AG04450 (cell line): ENCODE data around the gene COBL. TPM values are rescaled to one million over a fixed set of nuclear protein-coding genes. Genes with fewer than 3 reads are reported as not detected.
A peak's percentile ranks its signal among the peaks of the same experiment; 100 is the strongest.

Source experiments
- CTCF ChIA-PET: fragments of 300-600, 350-600 bp; formaldehyde crosslinking; extraction: SDS; loops from one replicate; lab custom pipeline; 2022; ENCODE audit warnings: antibody characterized with exemption, inconsistent platforms; lab: Charles Lee
- POLR2A ChIA-PET: fragments of 350-600 bp; formaldehyde crosslinking; extraction: SDS; loops from one replicate; lab custom pipeline; 2021; ENCODE audit warnings: antibody characterized with exemption, inconsistent platforms; lab: Yijun Ruan, JAX
- DNase-seq: peaks from one replicate; pipeline ENCODE4 v3.0.0-alpha.2; 2011; ENCODE audit warnings: low read depth, low spot score
- H3K27ac ChIP-seq: one replicate; pipeline ENCODE4 v1.5.1; 2012; ENCODE audit warnings: low read depth, low read length, control low read depth
- H3K27me3 ChIP-seq: one replicate; pipeline ENCODE4 v1.6.0; 2012; ENCODE audit warnings: low read length; ENCODE audit not compliant: control insufficient read depth, insufficient read depth
- H3K4me3 ChIP-seq: 2 replicates; pipeline ENCODE4 v1.5.1; 2011; ENCODE audit warnings: mild to moderate bottlenecking, low read depth, low read length, control low read depth
- H3K9me3 ChIP-seq: 2 replicates; pipeline ENCODE4 v1.5.1; 2012; ENCODE audit warnings: low read length; ENCODE audit not compliant: control insufficient read depth, insufficient read depth
- polyA plus RNA-seq: library from polyadenylated mRNA; depleted of rRNA; stranded (reverse); fragments of >200 nt; gene quantifications from 2 replicates; pipeline ENCODE4 v1.2.3, GENCODE V29; 2011
- TF ChIP-seq, protein P1 (sequence below): IDR thresholded peaks from 2 replicates; pipeline ENCODE4 v1.5.1; 2011; ENCODE audit warnings: low read depth, low read length, control low read depth, inconsistent platforms

COBL gene
- polyA plus RNA-seq, 1 experiment: 0.06 TPM

DNA sequence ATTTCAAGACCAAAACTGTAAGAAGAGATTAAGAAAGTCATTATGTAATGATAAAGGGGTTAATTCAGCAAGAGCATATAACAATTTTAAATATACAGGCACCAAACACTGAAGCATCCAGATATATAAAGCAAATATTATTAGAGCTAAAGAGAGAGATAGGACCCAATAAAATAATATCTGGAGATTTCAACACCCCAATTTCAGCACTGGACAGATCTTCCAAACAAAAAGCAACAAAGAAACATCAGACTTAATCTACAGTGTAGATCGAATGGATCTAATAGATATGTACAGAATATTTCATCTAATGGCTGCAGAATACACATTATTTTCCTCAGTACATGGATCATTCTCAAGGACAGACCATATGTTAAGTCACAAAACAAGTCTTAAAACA lies 151.3 kb downstream of the COBL start:
- Histone ChIP-seq H3K27ac (no peak overlapping the region), H3K27me3 (no peaks in the 10 kb centered on the region), H3K4me3 (no peak overlapping the region), H3K9me3 (no peaks in the 10 kb centered on the region)
- no peak for DNase-seq
- TF ChIP-seq, protein P1, sequence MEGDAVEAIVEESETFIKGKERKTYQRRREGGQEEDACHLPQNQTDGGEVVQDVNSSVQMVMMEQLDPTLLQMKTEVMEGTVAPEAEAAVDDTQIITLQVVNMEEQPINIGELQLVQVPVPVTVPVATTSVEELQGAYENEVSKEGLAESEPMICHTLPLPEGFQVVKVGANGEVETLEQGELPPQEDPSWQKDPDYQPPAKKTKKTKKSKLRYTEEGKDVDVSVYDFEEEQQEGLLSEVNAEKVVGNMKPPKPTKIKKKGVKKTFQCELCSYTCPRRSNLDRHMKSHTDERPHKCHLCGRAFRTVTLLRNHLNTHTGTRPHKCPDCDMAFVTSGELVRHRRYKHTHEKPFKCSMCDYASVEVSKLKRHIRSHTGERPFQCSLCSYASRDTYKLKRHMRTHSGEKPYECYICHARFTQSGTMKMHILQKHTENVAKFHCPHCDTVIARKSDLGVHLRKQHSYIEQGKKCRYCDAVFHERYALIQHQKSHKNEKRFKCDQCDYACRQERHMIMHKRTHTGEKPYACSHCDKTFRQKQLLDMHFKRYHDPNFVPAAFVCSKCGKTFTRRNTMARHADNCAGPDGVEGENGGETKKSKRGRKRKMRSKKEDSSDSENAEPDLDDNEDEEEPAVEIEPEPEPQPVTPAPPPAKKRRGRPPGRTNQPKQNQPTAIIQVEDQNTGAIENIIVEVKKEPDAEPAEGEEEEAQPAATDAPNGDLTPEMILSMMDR: no peak
- POLR2A ChIA-PET: no interaction called here
- CTCF ChIA-PET: interaction anchor here (5.4 kb wide), 1 partner anchor 13 kb away, joined by 100 read pairs; no protein-coding TSS in a partner anchor

DNA sequence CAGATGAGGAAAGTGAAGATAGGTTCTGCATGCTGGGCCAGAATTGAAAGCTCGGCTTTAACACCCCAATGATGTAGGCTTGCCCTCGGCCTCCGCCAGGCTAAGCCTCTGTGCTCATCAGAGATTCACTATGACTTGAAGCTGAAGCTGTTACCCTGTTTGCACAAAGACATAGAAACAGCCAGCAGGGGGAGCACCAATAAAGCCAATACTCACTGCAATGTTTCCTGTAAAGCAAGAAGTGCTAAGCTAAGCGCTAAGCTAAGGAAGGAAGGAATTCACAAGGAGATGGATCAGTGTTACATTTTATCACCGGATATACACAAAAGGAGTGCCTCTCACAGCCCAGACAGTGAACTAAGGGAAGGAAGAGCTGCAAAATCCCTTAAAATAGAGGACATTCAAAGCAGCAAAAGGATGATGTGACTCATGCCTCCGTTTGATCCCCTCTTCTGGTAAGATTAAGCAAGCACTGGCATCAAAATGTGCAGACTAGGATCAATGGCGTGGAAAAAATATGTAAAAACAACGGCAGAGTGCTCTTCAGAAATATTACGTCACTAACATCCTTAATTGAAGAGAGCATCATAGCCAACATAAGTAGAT lies 153.8 kb downstream of the COBL start:
- no peak overlapping the region for H3K27ac ChIP-seq
- ChIA-PET POLR2A (no interaction called here), CTCF (interaction anchor here (0.5 to 6.1 kb wide), 79 partner anchors 10 to 1070 kb away, joined by 3 to 169 read pairs (median 4); partner anchors contain the start of gene FIGNL1)
- H3K9me3 ChIP-seq: no peaks in the 10 kb centered on the region
- TF ChIP-seq, protein P1: peak; percentile 93
- DNase-seq: peak; percentile 26
- H3K27me3 ChIP-seq: peaks cover 6% of the 10 kb centered on the region
- no peak overlapping the region for H3K4me3 ChIP-seq

DNA sequence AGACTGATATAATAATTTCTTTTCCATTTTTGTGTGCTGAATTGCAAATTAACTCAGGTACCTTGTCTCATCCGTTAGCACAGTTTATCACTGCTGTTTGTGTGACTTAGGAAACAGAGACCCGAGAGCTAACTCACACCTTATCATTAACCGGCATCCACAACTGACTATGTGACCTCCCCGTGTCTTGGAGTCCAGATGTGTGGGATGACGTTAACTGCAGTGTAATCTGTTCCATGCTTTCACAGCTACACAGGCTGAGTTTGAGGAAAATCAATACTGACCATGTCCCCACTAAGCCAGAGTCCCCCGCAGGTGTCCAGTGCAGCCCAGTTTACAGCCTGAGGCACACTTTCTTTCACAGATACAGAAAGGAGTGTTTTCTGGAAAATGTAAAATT lies 154.7 kb downstream of the COBL start:
- DNase-seq: no peak
- TF ChIP-seq, protein P1: no peak
- Histone ChIP-seq H3K27ac (no peak overlapping the region), H3K9me3 (no peaks in the 10 kb centered on the region), H3K4me3 (no peak overlapping the region), H3K27me3 (peaks cover 6% of the 10 kb centered on the region)
- ChIA-PET CTCF (interaction anchor here (0.5 to 6.1 kb wide), 65 partner anchors 9 to 1069 kb away, joined by 3 to 169 read pairs (median 5); partner anchors contain the start of gene FIGNL1), POLR2A (no interaction called here)

DNA sequence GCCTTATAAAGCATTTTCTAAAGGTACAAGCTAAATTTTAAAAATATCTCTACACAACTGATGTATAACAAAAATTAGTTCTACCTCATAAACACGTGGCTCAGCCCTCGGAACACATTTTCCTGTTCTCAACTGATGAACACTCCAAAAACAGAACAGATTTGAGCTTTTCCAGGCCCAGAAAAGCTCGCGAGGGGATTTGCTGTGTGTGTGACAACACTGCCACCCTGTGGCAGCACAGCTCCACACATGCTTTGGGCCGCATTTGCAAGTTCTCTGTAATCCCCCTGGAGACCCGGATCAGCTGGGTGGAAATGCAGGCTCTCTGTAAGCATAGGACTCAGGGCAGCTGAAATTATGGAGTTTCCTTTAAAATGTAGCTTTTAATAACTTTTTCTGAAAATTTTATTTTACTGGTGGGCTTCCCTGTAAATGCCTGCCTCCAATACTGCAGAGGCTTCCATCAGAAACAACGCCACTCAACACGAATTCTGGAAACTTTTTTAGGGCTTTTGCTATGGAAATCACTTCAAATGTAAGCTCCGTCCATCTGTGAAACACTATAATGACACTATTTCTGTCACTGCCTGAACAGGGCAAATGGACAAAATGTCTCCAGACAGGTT lies 155.5 kb downstream of the COBL start:
- peaks cover 8% of the 10 kb centered on the region for H3K27me3 ChIP-seq
- H3K4me3 ChIP-seq: no peak overlapping the region
- DNase-seq: peak; percentile 55

More for the DNA sequence above, 155.5 kb downstream of the COBL start:
- CTCF ChIA-PET: interaction anchor here (0.6 to 6.1 kb wide), 86 partner anchors 9 to 1070 kb away, joined by 3 to 169 read pairs (median 4); partner anchors contain the start of gene FIGNL1
- H3K9me3 ChIP-seq: no peaks in the 10 kb centered on the region
- TF ChIP-seq, protein P1: peak; percentile 97
- H3K27ac ChIP-seq: no peak overlapping the region
- POLR2A ChIA-PET: no interaction called here
